Measurements from ENCODE around the gene OR52E8.

- TF ChIP-seq FOS (IDR thresholded peaks at IDR 0.05; ENCODE audit: borderline replicate concordance, extremely low read depth, insufficient read length) = no peak
- no peak for TF ChIP-seq ZNF274 (IDR thresholded peaks at IDR 0.05; ENCODE audit: insufficient read depth, insufficient read length)
- TF ChIP-seq CTCF (IDR thresholded peaks at IDR 0.05 in 2 of 3, conservative IDR thresholded peaks at IDR 0.05 in 1 of 3; ENCODE audit: control insufficient read depth in 2 of 3, extremely low read depth in 1 of 3, insufficient read depth in 1 of 3, low read depth in 3 of 3, low read length in 3 of 3) = no peak
These were observed 9.8 kb downstream of the OR52E8 start for GRCh38 chr11:5847711-5848110.

Data from GM12878 (cell line).